Germinal center (tissue), 1 donor: ENCODE measurements around the gene WDR82.

Experiments
- DNase-seq: peaks from one replicate; pipeline ENCODE4 v3.0.0; 2012; ENCODE audit warnings: mixed read lengths, low spot score

WDR82 gene

GRCh38 chr3:52278510-52279069 lies at the start of gene WDR82:
Gene WDR82, minus strand, starts transcription at chr3:52278649. Its CDS starts 288 bp downstream, at chr3:52278361.
- DNase-seq: peak; percentile 95

GRCh38 chr3:52327486-52328290 lies 49.2 kb upstream of the WDR82 start:
- DNase-seq: no peak

- DNase-seq: no peak
Observed at GRCh38 chr3:52326976-52327375, 48.5 kb upstream of the WDR82 start.

- no peak for DNase-seq
Observed at GRCh38 chr3:52325686-52326085, 47.2 kb upstream of the WDR82 start.

GRCh38 chr3:52324676-52325075 lies 46.2 kb upstream of the WDR82 start:
- DNase-seq: no peak

- no peak for DNase-seq
Observed at GRCh38 chr3:52323526-52324295, 45.3 kb upstream of the WDR82 start.

- no peak for DNase-seq
Observed at GRCh38 chr3:52322466-52322865, 44.0 kb upstream of the WDR82 start.

- no peak for DNase-seq
Observed at GRCh38 chr3:52321481-52321880, 43.0 kb upstream of the WDR82 start.

- DNase-seq: no peak
Observed at GRCh38 chr3:52319921-52320595, 41.6 kb upstream of the WDR82 start.

- DNase-seq: no peak
Observed at GRCh38 chr3:52318186-52318816, 39.9 kb upstream of the WDR82 start.

- DNase-seq: peak; percentile 78
Observed at GRCh38 chr3:52317208-52318000, 39.0 kb upstream of the WDR82 start.

GRCh38 chr3:52315977-52316764 lies 37.7 kb upstream of the WDR82 start, which contains the start of gene DNAH1:
Gene DNAH1, plus strand, starts transcription at chr3:52316319. Its CDS starts 6,124 bp downstream, at chr3:52322443.
- DNase-seq: no peak

- no peak for DNase-seq
Observed at GRCh38 chr3:52315006-52315405, 36.6 kb upstream of the WDR82 start.

GRCh38 chr3:52314489-52314888 lies 36.0 kb upstream of the WDR82 start:
- no peak for DNase-seq

- peak; percentile 56 for DNase-seq
Observed at GRCh38 chr3:52313774-52314188, 35.3 kb upstream of the WDR82 start.

GRCh38 chr3:52313188-52313773 lies 34.8 kb upstream of the WDR82 start:
- no peak for DNase-seq

GRCh38 chr3:52311576-52312119 lies 33.2 kb upstream of the WDR82 start:
- DNase-seq: no peak

GRCh38 chr3:52310861-52311575 lies 32.6 kb upstream of the WDR82 start:
- DNase-seq: peak; percentile 49

- no peak for DNase-seq
Observed at GRCh38 chr3:52308308-52308707, 29.9 kb upstream of the WDR82 start.
